Keratinocyte (primary cell): ENCODE data around the gene LILRB4. TPM values are rescaled to one million over a fixed set of nuclear protein-coding genes. Genes with fewer than 3 reads are reported as not detected.

Source experiments
- DNase-seq: peaks from one replicate; pipeline ENCODE4 v3.0.0-alpha.2; 2011; ENCODE audit warnings: low read depth, missing footprints, low spot score
- FAIRE-seq: peaks from 2 replicates; lab custom pipeline; 2011; peaks lifted over from hg19 to GRCh38; lab: Jason Lieb, UNC
- H2AFZ ChIP-seq: 2 replicates; pipeline ENCODE4 v1.6.0; 2012; ENCODE audit warnings: low read length, control low read depth, inconsistent platforms; ENCODE audit not compliant: control insufficient read depth
- H3K27ac ChIP-seq: 2 replicates; pipeline ENCODE4 v1.5.1; 2011; ENCODE audit warnings: low read length; ENCODE audit not compliant: control insufficient read depth, insufficient read depth
- H3K27me3 ChIP-seq: 3 replicates; pipeline ENCODE4 v1.6.0; 2011; ENCODE audit warnings: low read length; ENCODE audit not compliant: control insufficient read depth, insufficient read depth; ENCODE audit errors: extremely low read depth
- H3K36me3 ChIP-seq, 2 experiments: 2 replicates in 1 of 2; 3 replicates in 1 of 2; pipeline ENCODE4 v1.5.1; 2011; ENCODE audit warnings: low read length in 2 of 2, mild to moderate bottlenecking in 1 of 2; ENCODE audit not compliant: control insufficient read depth in 2 of 2, insufficient read depth in 2 of 2; ENCODE audit errors: extremely low read depth in 1 of 2
- H3K4me1 ChIP-seq: 3 replicates; pipeline ENCODE4 v1.5.1; 2011; ENCODE audit warnings: low read length; ENCODE audit not compliant: control insufficient read depth, insufficient read depth; ENCODE audit errors: extremely low read depth
- H3K4me2 ChIP-seq: 3 replicates; pipeline ENCODE4 v1.6.0; 2011; ENCODE audit warnings: low read depth, low read length; ENCODE audit not compliant: control insufficient read depth, insufficient read depth; ENCODE audit errors: extremely low read depth
- H3K4me3 ChIP-seq, 3 experiments: fragments of 200-600 bp in 1 of 3; sonication (generic) in 1 of 3; 2 replicates in 2 of 3; 3 replicates in 1 of 3; pipeline ENCODE4 v1.5.1; 2011 to 2016; ENCODE audit warnings: low read length in 3 of 3, mild to moderate bottlenecking in 3 of 3, control low read depth in 2 of 3, inconsistent platforms in 1 of 3, low read depth in 1 of 3, mixed read lengths in 1 of 3, mixed run types in 1 of 3, moderate library complexity in 1 of 3; ENCODE audit not compliant: control insufficient read depth in 2 of 3, insufficient read depth in 2 of 3; ENCODE audit errors: extremely low read depth in 1 of 3
- H3K79me2 ChIP-seq: 2 replicates; pipeline ENCODE4 v1.6.0; 2012; ENCODE audit warnings: low read length; ENCODE audit not compliant: control insufficient read depth, insufficient read depth
- H3K9ac ChIP-seq: 3 replicates; pipeline ENCODE4 v1.6.0; 2011; ENCODE audit warnings: low read length; ENCODE audit not compliant: control insufficient read depth, insufficient read depth; ENCODE audit errors: extremely low read depth
- H3K9me1 ChIP-seq: 3 replicates; pipeline ENCODE4 v1.6.0; 2011; ENCODE audit warnings: low read length; ENCODE audit not compliant: control insufficient read depth, insufficient read depth; ENCODE audit errors: extremely low read depth
- H3K9me3 ChIP-seq: 2 replicates; pipeline ENCODE4 v1.5.1; 2012; ENCODE audit warnings: low read depth, low read length; ENCODE audit not compliant: control insufficient read depth
- H4K20me1 ChIP-seq: 3 replicates; pipeline ENCODE4 v1.6.0; 2011; ENCODE audit warnings: low read length; ENCODE audit not compliant: control insufficient read depth, insufficient read depth; ENCODE audit errors: extremely low read depth
- CTCF ChIP-seq, 3 experiments: IDR thresholded peaks in 1 of 3; conservative IDR thresholded peaks in 1 of 3; optimal IDR thresholded peaks in 1 of 3; 2 replicates in 2 of 3; 3 replicates in 1 of 3; pipeline versions ENCODE3 to v1.5.1; 2011; ENCODE audit warnings: low read length in 3 of 3, mild to moderate bottlenecking in 3 of 3, moderate library complexity in 2 of 3, control low read depth in 1 of 3, inconsistent platforms in 1 of 3; ENCODE audit not compliant: insufficient read depth in 2 of 3; ENCODE audit errors: extremely low read depth in 1 of 3
- EZH2 ChIP-seq: IDR thresholded peaks from one replicate; pipeline ENCODE4 v1.6.1; 2012; ENCODE audit warnings: inconsistent platforms, mild to moderate bottlenecking, low read length, moderate library complexity
- dilution Hi-C: fragments of 300-500 bp; cut with MboI; formaldehyde crosslinking; loops from one replicate; pipeline ENCODE4 v1.7.0; 2020; ENCODE audit warnings: low sequenced_read_pairs; ENCODE audit not compliant: extremely low pct_ligation_motif_present
- polyA plus RNA-seq, 5 experiments: library from polyadenylated mRNA; depleted of rRNA in 3 of 5; stranded (reverse) in 3 of 5; stranded (forward) in 1 of 5; unstranded in 1 of 5; fragments of >200 nt; gene quantifications; 1 replicate in 1 of 5; 2 replicates in 3 of 5; 3 replicates in 1 of 5; pipeline versions ENCODE4 v1.2.1 to v1.2.3, GENCODE V29; 2011 to 2012; ENCODE audit warnings: missing spikeins in 2 of 5, low read depth in 1 of 5, low replicate concordance in 1 of 5

LILRB4 gene
- polyA plus RNA-seq, 1 donor (not counting 4 experiments of a cell fraction or from before 2014, with no cell fraction given), result not detected

DNA sequence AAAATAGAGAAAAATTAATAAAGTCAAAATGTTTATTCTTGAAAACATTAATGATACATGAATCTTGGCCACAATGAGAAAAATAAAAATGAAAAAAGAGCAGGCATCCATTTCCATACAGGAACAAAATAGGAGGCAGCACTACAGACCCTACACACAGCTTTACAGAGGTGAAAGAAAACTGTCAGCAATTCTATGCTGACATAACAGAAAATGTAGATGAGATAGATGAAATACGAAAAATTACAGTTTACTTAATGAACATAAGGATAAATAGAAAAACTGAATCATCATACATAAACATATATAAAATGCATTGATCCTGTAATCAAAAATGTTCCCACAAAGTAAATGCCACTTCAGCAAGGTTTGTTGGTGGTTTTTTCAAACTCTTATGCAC, 5.6 kb downstream of the LILRB4 start:
- no peak for DNase-seq
- Histone ChIP-seq H3K9me3 (peaks cover 7% of the 10 kb centered on the region), H3K36me3 (no peaks in the 10 kb centered on the region), H3K27me3 (no peaks in the 10 kb centered on the region), H3K4me3 (no peak overlapping the region), H2AFZ (no peak overlapping the region), H3K4me1 (no peaks in the 10 kb centered on the region), H3K9ac (no peak overlapping the region), H3K9me1 (no peaks in the 10 kb centered on the region), H3K4me2 (no peak overlapping the region), H4K20me1 (no peaks in the 10 kb centered on the region), H3K79me2 (no peaks in the 10 kb centered on the region), H3K27ac (no peak overlapping the region)
- TF ChIP-seq CTCF (optimal IDR thresholded peaks at IDR 0.05 in 1 of 3, IDR thresholded peaks at IDR 0.05 in 1 of 3, conservative IDR thresholded peaks at IDR 0.05 in 1 of 3; ENCODE audit: extremely low read depth in 1 of 3, insufficient read depth in 2 of 3, low read length in 3 of 3) (no peak), EZH2 (no peak)
- no peak for FAIRE-seq
- dilution Hi-C loops, result no loop called here

GRCh38 chr19:54670576-54671357, 8.0 kb downstream of the LILRB4 start:
- no peak for DNase-seq
- Histone ChIP-seq H3K27me3 (no peaks in the 10 kb centered on the region), H3K27ac (no peak overlapping the region), H3K36me3 (no peaks in the 10 kb centered on the region), H3K4me3 (no peak overlapping the region), H3K4me2 (no peak overlapping the region), H3K9ac (no peak overlapping the region), H3K9me1 (no peaks in the 10 kb centered on the region), H3K4me1 (no peaks in the 10 kb centered on the region), H4K20me1 (no peaks in the 10 kb centered on the region), H3K79me2 (no peaks in the 10 kb centered on the region), H3K9me3 (no peaks in the 10 kb centered on the region), H2AFZ (no peak overlapping the region)
- dilution Hi-C loops, result no loop called here
- no peak for FAIRE-seq
- TF ChIP-seq CTCF (optimal IDR thresholded peaks at IDR 0.05 in 1 of 3, IDR thresholded peaks at IDR 0.05 in 1 of 3, conservative IDR thresholded peaks at IDR 0.05 in 1 of 3; ENCODE audit: extremely low read depth in 1 of 3, insufficient read depth in 2 of 3, low read length in 3 of 3) (no peak), EZH2 (no peak)
